ENCODE data around the gene GPC1.

The GPC1 gene

GRCh38 chr2:240457223-240458043 is 22.0 kb downstream of the GPC1 start:
- DNase-seq = no peak

GRCh38 chr2:240458044-240458899 is 22.8 kb downstream of the GPC1 start:
- no peak for DNase-seq

- DNase-seq = no peak
These were observed 23.5 kb downstream of the GPC1 start for GRCh38 chr2:240458900-240459391.

GRCh38 chr2:240459401-240460252 is 24.2 kb downstream of the GPC1 start:
- no peak for DNase-seq

GRCh38 chr2:240460253-240460711 is 24.8 kb downstream of the GPC1 start:
- no peak for DNase-seq

- DNase-seq = no peak
These were observed 25.4 kb downstream of the GPC1 start for GRCh38 chr2:240460781-240461431.

GRCh38 chr2:240461471-240462072 is 26.1 kb downstream of the GPC1 start:
- no peak for DNase-seq

- DNase-seq = no peak
These were observed 26.7 kb downstream of the GPC1 start for GRCh38 chr2:240462073-240462706.

GRCh38 chr2:240462707-240463273 is 27.3 kb downstream of the GPC1 start:
- no peak for DNase-seq

GRCh38 chr2:240463274-240463865 is 27.9 kb downstream of the GPC1 start:
- peak; percentile 0 for DNase-seq

GRCh38 chr2:240463866-240464481 is 28.5 kb downstream of the GPC1 start:
- peak; percentile 0 for DNase-seq

- peak; percentile 1 for DNase-seq
These were observed 29.2 kb downstream of the GPC1 start for GRCh38 chr2:240464514-240465241.

GRCh38 chr2:240465268-240465764 is 29.9 kb downstream of the GPC1 start:
- DNase-seq = peak; percentile 0

GRCh38 chr2:240465765-240466578 is 30.5 kb downstream of the GPC1 start:
- DNase-seq = peak; percentile 1

- DNase-seq = peak; percentile 1
These were observed 31.2 kb downstream of the GPC1 start for GRCh38 chr2:240466579-240467148.

GRCh38 chr2:240467149-240467642 is 31.7 kb downstream of the GPC1 start:
- DNase-seq = peak; percentile 1

- peak; percentile 1 for DNase-seq
These were observed 32.3 kb downstream of the GPC1 start for GRCh38 chr2:240467659-240468302.
